ENCODE results near the gene MSI2.

Gene MSI2

GRCh38 chr17:57667461-57667923, 411.2 kb downstream of the MSI2 start (continued):
- no peak for TF ChIP-seq ZC3H10 (CRISPR knock-in tag; IDR thresholded peaks at IDR 0.05)

GRCh38 chr17:57668332-57668731, 412.0 kb downstream of the MSI2 start:
- TF ChIP-seq ISL1 (CRISPR knock-in tag; IDR thresholded peaks at IDR 0.05) (peak; percentile 93), CREB5 (CRISPR knock-in tag; IDR thresholded peaks at IDR 0.05; ENCODE audit: low read depth) (0 out of 2 replicates have a peak, but pooled peaks have one; percentile 9), PPARA (CRISPR knock-in tag; IDR thresholded peaks at IDR 0.05; ENCODE audit: borderline replicate concordance) (no peak), TCF4 (CRISPR knock-in tag; IDR thresholded peaks at IDR 0.05; ENCODE audit: borderline replicate concordance) (peak; percentile 87), ZC3H10 (CRISPR knock-in tag; IDR thresholded peaks at IDR 0.05) (no peak), ZFP3 (CRISPR knock-in tag; IDR thresholded peaks at IDR 0.05) (0 out of 2 replicates have a peak, but pooled peaks have one; percentile 44), TSHZ2 (CRISPR knock-in tag; IDR thresholded peaks at IDR 0.05) (peak; percentile 93), SNAI2 (CRISPR knock-in tag; IDR thresholded peaks at IDR 0.05) (peak; percentile 93; the same call in 1 of the 2 replicates), GLIS3 (CRISPR knock-in tag; IDR thresholded peaks at IDR 0.05) (peak; percentile 69)
- ATAC-seq = no peak

DNA sequence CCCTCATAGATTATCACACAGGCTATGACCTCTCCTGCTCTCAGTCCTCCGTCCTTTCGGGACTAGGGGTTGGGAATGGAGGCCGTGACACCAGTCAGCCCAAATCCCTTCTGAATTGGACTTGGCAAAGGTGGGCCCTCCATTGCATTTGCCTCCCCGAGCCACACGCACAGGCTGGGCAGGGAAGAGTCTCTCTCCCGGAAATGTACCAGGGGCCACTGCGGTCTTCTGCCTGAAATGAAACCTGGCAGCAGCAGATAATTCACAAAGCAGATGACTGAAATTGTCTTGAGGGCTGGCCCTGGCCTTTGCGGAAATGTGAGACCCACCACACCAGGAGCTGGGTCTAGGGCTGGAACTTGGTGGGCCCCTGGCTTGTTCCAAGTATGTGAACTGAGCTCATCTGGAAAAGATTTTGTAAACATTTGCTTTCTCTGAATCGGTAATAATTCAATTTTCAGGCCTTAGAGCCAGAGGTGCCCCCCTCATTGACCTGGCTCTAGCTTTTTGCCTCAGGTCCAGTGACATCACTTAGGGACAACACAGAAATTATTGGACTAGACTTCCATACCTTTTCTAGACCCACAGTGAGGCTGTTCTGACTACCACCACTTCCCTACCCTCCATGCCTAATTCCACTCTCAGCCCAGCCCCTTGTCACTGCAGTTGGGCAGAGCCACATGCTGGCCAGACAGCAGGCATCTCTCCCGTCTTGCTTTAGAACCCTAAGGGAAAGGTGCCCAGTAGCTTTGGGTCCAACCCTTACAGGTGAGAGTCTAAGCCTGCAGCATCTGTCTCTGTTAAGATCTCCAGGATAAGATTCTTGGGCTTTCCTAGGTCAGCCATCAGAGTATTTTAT, 413.6 kb downstream of the MSI2 start:
- peak; percentile 43; the same call in 1 of the 2 replicates for TF ChIP-seq TCF4 (CRISPR knock-in tag; IDR thresholded peaks at IDR 0.05; ENCODE audit: borderline replicate concordance)
- no peak for TF ChIP-seq ESRRG (CRISPR knock-in tag; IDR thresholded peaks at IDR 0.05)
- peak; percentile 53; the same call in 1 of the 2 replicates for TF ChIP-seq ZNF70 (CRISPR knock-in tag; IDR thresholded peaks at IDR 0.05)
- ATAC-seq = no peak

DNA sequence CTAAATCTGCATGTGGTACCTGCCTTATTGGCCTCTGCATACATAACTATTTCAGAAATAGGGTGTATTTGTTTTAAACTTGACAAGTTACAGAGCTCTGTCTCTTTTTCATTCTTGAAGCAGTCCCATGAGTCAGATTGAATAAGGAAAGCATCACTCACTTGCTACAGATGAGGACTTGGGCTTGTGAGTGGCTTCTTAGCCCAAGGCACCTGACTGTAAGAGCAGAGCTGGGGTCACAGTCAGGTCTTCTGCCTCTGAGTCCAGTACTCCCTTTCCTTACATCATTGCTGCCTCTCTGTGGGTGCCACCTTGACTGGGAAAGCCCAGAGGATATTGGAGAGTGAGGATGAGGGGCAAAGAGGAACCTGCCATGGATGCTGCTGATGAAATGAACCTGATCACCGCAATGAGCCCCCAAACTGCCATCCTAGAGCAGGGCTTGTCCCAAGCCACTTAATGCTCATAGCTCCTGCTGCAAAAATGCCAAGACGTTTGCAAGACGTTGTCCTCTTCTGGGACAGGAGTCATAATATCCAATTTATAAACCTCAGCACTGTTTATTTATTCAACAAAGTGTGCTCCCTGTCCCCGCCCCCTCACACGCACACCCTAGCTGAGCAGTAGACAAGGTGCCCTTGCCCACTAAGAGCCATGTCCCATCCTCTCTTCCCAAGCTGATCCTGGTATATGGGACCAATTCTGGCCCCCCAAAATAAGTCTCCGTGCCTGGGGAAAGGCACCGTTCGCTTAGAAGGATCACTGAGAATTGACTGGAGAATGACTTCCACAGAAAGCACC, 414.6 kb downstream of the MSI2 start:
- ATAC-seq = no peak
- TF ChIP-seq CSDC2 (CRISPR knock-in tag; IDR thresholded peaks at IDR 0.05) = no peak
- TF ChIP-seq CREB5 (CRISPR knock-in tag; IDR thresholded peaks at IDR 0.05; ENCODE audit: low read depth) = no peak
- TF ChIP-seq BACH2 (CRISPR knock-in tag; IDR thresholded peaks at IDR 0.05; ENCODE audit: borderline replicate concordance) = no peak
- no peak for TF ChIP-seq ZFP3 (CRISPR knock-in tag; IDR thresholded peaks at IDR 0.05)
- TF ChIP-seq ARNTL (CRISPR knock-in tag; IDR thresholded peaks at IDR 0.05; ENCODE audit: borderline replicate concordance, low read depth) = no peak
- TF ChIP-seq, protein P1, sequence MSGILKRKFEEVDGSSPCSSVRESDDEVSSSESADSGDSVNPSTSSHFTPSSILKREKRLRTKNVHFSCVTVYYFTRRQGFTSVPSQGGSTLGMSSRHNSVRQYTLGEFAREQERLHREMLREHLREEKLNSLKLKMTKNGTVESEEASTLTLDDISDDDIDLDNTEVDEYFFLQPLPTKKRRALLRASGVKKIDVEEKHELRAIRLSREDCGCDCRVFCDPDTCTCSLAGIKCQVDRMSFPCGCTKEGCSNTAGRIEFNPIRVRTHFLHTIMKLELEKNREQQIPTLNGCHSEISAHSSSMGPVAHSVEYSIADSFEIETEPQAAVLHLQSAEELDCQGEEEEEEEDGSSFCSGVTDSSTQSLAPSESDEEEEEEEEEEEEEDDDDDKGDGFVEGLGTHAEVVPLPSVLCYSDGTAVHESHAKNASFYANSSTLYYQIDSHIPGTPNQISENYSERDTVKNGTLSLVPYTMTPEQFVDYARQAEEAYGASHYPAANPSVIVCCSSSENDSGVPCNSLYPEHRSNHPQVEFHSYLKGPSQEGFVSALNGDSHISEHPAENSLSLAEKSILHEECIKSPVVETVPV (CRISPR knock-in tag; IDR thresholded peaks at IDR 0.05) = no peak
- no peak for TF ChIP-seq TSHZ2 (CRISPR knock-in tag; IDR thresholded peaks at IDR 0.05)
- no peak for TF ChIP-seq GLIS3 (CRISPR knock-in tag; IDR thresholded peaks at IDR 0.05)
- TF ChIP-seq SNAI2 (CRISPR knock-in tag; IDR thresholded peaks at IDR 0.05) = no peak
- TF ChIP-seq ZNF8 (CRISPR knock-in tag; IDR thresholded peaks at IDR 0.05) = no peak
- no peak for TF ChIP-seq ESRRG (CRISPR knock-in tag; IDR thresholded peaks at IDR 0.05)
- TF ChIP-seq PATZ1 (CRISPR knock-in tag; IDR thresholded peaks at IDR 0.05; ENCODE audit: borderline replicate concordance) = no peak
- TF ChIP-seq PPARA (CRISPR knock-in tag; IDR thresholded peaks at IDR 0.05; ENCODE audit: borderline replicate concordance) = no peak
- no peak for TF ChIP-seq POU6F1 (CRISPR knock-in tag; IDR thresholded peaks at IDR 0.05; ENCODE audit: borderline replicate concordance, low read depth)
